ENCODE results near the gene EFCAB3. TPM values are rescaled to one million over a fixed set of nuclear protein-coding genes. Genes with fewer than 3 reads are reported as not detected.
A peak's percentile ranks its signal among the peaks of the same experiment; 100 is the strongest.
"Not testable (repeated sequence)": the region's sequence is repeated elsewhere in the genome, so short reads cannot be mapped to it uniquely, and the experiment has no call there.

EFCAB3 gene
- not detected in 2 replicates for total RNA-seq (2014; rRNA removed; shearing (Covaris generic))
- polyA plus RNA-seq (2015; cell fraction: cytosol; rRNA removed): not detected in 2 replicates
- not detected in 2 replicates for polyA plus RNA-seq (2015; cell fraction: nucleus; rRNA removed)

- no peak for DNase-seq (ENCODE audit: low read depth)
Measured at GRCh38 chr17:62380253-62380652, at the start of gene EFCAB3. TSS of gene EFCAB3 (plus strand) at chr17:62380553. CDS start at chr17:62382980, 2,427 bp downstream.

- no peak for DNase-seq (ENCODE audit: low read depth)
Measured at GRCh38 chr17:62336527-62336926, 43.8 kb upstream of the EFCAB3 start.

- DNase-seq (ENCODE audit: low read depth): no peak
Measured at GRCh38 chr17:62343764-62344270, 36.5 kb upstream of the EFCAB3 start.

- DNase-seq (ENCODE audit: low read depth): no peak
Measured at GRCh38 chr17:62351176-62351575, 29.2 kb upstream of the EFCAB3 start.

GRCh38 chr17:62366191-62366590 is 14.2 kb upstream of the EFCAB3 start:
- DNase-seq (ENCODE audit: low read depth): no peak

GRCh38 chr17:62381561-62381960 is 1.2 kb downstream of the EFCAB3 start:
- no peak for DNase-seq (ENCODE audit: low read depth)

- no peak for DNase-seq (ENCODE audit: low read depth)
Measured at GRCh38 chr17:62388856-62389255, 8.5 kb downstream of the EFCAB3 start.

- DNase-seq (ENCODE audit: low read depth): no peak
Measured at GRCh38 chr17:62392908-62393307, 12.6 kb downstream of the EFCAB3 start.

GRCh38 chr17:62398891-62399290 is 18.5 kb downstream of the EFCAB3 start:
- DNase-seq (ENCODE audit: low read depth): no peak

- no peak for DNase-seq (ENCODE audit: low read depth)
Measured at GRCh38 chr17:62405451-62405850, 25.1 kb downstream of the EFCAB3 start.

GRCh38 chr17:62413090-62413489 is 32.7 kb downstream of the EFCAB3 start:
- DNase-seq (ENCODE audit: low read depth): not testable (repeated sequence)

GRCh38 chr17:62423647-62424461 is 43.5 kb downstream of the EFCAB3 start, which contains the start of gene METTL2A:
TSS of gene METTL2A (plus strand) at chr17:62423897. CDS start at chr17:62423903, 6 bp downstream.
- DNase-seq (ENCODE audit: low read depth): peak; percentile 89

GRCh38 chr17:62426214-62426613 is 45.9 kb downstream of the EFCAB3 start:
- DNase-seq (ENCODE audit: low read depth): not testable (repeated sequence)

- not testable (repeated sequence) for DNase-seq (ENCODE audit: low read depth)
Measured at GRCh38 chr17:62435251-62435650, 54.9 kb downstream of the EFCAB3 start.

GRCh38 chr17:62441181-62441580 is 60.8 kb downstream of the EFCAB3 start:
- not testable (repeated sequence) for DNase-seq (ENCODE audit: low read depth)

GRCh38 chr17:62444063-62444462 is 63.7 kb downstream of the EFCAB3 start:
- no peak for DNase-seq (ENCODE audit: low read depth)

GRCh38 chr17:62445791-62446190 is 65.4 kb downstream of the EFCAB3 start:
- not testable (repeated sequence) for DNase-seq (ENCODE audit: low read depth)

GRCh38 chr17:62452195-62452594 is 71.8 kb downstream of the EFCAB3 start:
- DNase-seq (ENCODE audit: low read depth): not testable (repeated sequence)

GRCh38 chr17:62453041-62453440 is 72.7 kb downstream of the EFCAB3 start:
- not testable (repeated sequence) for DNase-seq (ENCODE audit: low read depth)

- not testable (repeated sequence) for DNase-seq (ENCODE audit: low read depth)
Measured at GRCh38 chr17:62453656-62454055, 73.3 kb downstream of the EFCAB3 start.

- DNase-seq (ENCODE audit: low read depth): not testable (repeated sequence)
Measured at GRCh38 chr17:62454111-62454510, 73.8 kb downstream of the EFCAB3 start.

GRCh38 chr17:62456016-62456415 is 75.7 kb downstream of the EFCAB3 start:
- no peak for DNase-seq (ENCODE audit: low read depth)
